PC-3 (cell line): Measurements from ENCODE around the gene LRBA. TPM values are rescaled to one million over a fixed set of nuclear protein-coding genes. Genes with fewer than 3 reads are reported as not detected.
A peak's percentile ranks its signal among the peaks of the same experiment; 100 is the strongest.

ENCODE experiments used
- ATAC-seq: fragments of 200-7000 bp; cut with Tn5 transposase; 2 replicates; pipeline ENCODE4 v1.9.1; 2020; ENCODE audit warnings: mild to moderate bottlenecking, moderate library complexity
- BruUV-seq: library from RNA; stranded (reverse); fragments of 400-500 nt; replicated peaks from 2 replicates; lab custom pipeline; 2021; lab: Mats Ljungman, UMichigan
- CTCF ChIA-PET: fragments of 300-600 bp; sonication (Branson Sonifier 250); formaldehyde crosslinking; loops from one replicate; lab custom pipeline; 2022; ENCODE audit warnings: antibody characterized with exemption; lab: Charles Lee
- POLR2A ChIA-PET: fragments of 300-600 bp; sonication (Branson Sonifier 250); formaldehyde crosslinking; loops from one replicate; lab custom pipeline; 2022; ENCODE audit warnings: antibody characterized with exemption; ENCODE audit not compliant: unreplicated experiment; lab: Charles Lee
- DNase-seq: peaks from one replicate; pipeline ENCODE4 v3.0.0-alpha.2; 2015
- H2AFZ ChIP-seq: fragments of 300-600 bp; sonication (generic); 2 replicates; pipeline ENCODE4 v1.6.0; 2016; ENCODE audit warnings: antibody characterized with exemption, low read length
- H3F3A ChIP-seq: fragments of 300-600 bp; sonication (generic); one replicate; pipeline ENCODE4 v1.6.0; 2017; ENCODE audit warnings: antibody characterized with exemption, low read length, control low read depth, mild to moderate bottlenecking; ENCODE audit not compliant: unreplicated experiment
- H3K27ac ChIP-seq: fragments of 300-600 bp; sonication (generic); 2 replicates; pipeline ENCODE4 v1.5.1; 2016; ENCODE audit warnings: mild to moderate bottlenecking, low read length
- H3K27me3 ChIP-seq: fragments of 300-600 bp; sonication (generic); 2 replicates; pipeline ENCODE4 v1.6.1; 2016; ENCODE audit warnings: low read length, mixed read lengths
- H3K36me3 ChIP-seq: fragments of 300-600 bp; sonication (generic); 2 replicates; pipeline ENCODE4 v1.6.1; 2016; ENCODE audit warnings: low read depth, mixed run types, low read length, mixed read lengths
- H3K4me1 ChIP-seq: fragments of 300-600 bp; sonication (generic); 2 replicates; pipeline ENCODE4 v1.5.1; 2016; ENCODE audit warnings: low read length; ENCODE audit not compliant: insufficient read depth
- H3K4me2 ChIP-seq: fragments of 300-600 bp; sonication (generic); 2 replicates; pipeline ENCODE4 v1.6.0; 2016; ENCODE audit warnings: low read length
- H3K4me3 ChIP-seq: fragments of 300-600 bp; sonication (generic); 2 replicates; pipeline ENCODE4 v1.5.1; 2016; ENCODE audit warnings: mild to moderate bottlenecking, low read length, mixed read lengths
- H3K79me2 ChIP-seq: fragments of 300-600 bp; sonication (generic); 2 replicates; pipeline ENCODE4 v1.6.1; 2017; ENCODE audit warnings: low read length, mixed read lengths
- H3K9ac ChIP-seq: fragments of 300-600 bp; sonication (generic); 2 replicates; pipeline ENCODE4 v1.6.0; 2016; ENCODE audit warnings: mild to moderate bottlenecking, low read length
- H3K9me2 ChIP-seq: fragments of 300-600 bp; sonication (generic); replicated peaks from 2 replicates; pipeline ENCODE4 v1.6.1; 2016; ENCODE audit warnings: mixed run types, low read length, mixed read lengths
- H3K9me3 ChIP-seq: fragments of 300-600 bp; sonication (generic); 2 replicates; pipeline ENCODE4 v1.6.1; 2016; ENCODE audit warnings: low read length, mixed read lengths
- H4K20me1 ChIP-seq: fragments of 300-600 bp; sonication (generic); 2 replicates; pipeline ENCODE4 v1.6.1; 2016; ENCODE audit warnings: low read length, mixed read lengths
- CTCF ChIP-seq: fragments of 300-600 bp; sonication (generic); conservative IDR thresholded peaks from 2 replicates; pipeline ENCODE4 v1.5.1; 2017; ENCODE audit warnings: antibody characterized with exemption, low read depth, mild to moderate bottlenecking, low read length
- EZH2 ChIP-seq: fragments of 300-600 bp; sonication (generic); IDR thresholded peaks from one replicate; pipeline ENCODE4 v1.6.1; 2017; ENCODE audit warnings: antibody characterized with exemption, mild to moderate bottlenecking, low read length; ENCODE audit not compliant: unreplicated experiment
- EZH2phosphoT487 ChIP-seq: fragments of 300-600 bp; sonication (generic); IDR thresholded peaks from 2 replicates; pipeline ENCODE4 v1.6.1; 2018; ENCODE audit warnings: mild to moderate bottlenecking, antibody characterized with exemption, low read length, borderline replicate concordance
- intact Hi-C: fragments of 100-400 bp; cut with micrococcal nuclease; formaldehyde crosslinking; loops from 2 replicates; pipeline ENCODE4 v1.9.0; 2023
- total RNA-seq: library from RNA; depleted of rRNA; stranded (reverse); fragments of >200 nt; gene quantifications from 2 replicates; pipeline ENCODE4 v1.2.3, GENCODE V29; 2014

The LRBA gene
- total RNA-seq, 1 experiment from 2014 or later = 40.8 TPM

GRCh38 chr4:150574678-150575077 lies 440.4 kb downstream of the LRBA start:
- Histone ChIP-seq H3K27me3 (no peaks in the 10 kb centered on the region), H3K4me3 (no peak overlapping the region), H3K4me1 (peaks cover 13% of the 10 kb centered on the region; the same call in 1 of the 2 replicates), H4K20me1 (no peaks in the 10 kb centered on the region), H3K79me2 (no peaks in the 10 kb centered on the region), H3K9me3 (no peaks in the 10 kb centered on the region), H3K36me3 (no peaks in the 10 kb centered on the region), H3K9me2 (no peaks in the 10 kb centered on the region), H2AFZ (no peak overlapping the region), H3F3A (no peaks in the 10 kb centered on the region), H3K27ac (no peak overlapping the region), H3K4me2 (no peak overlapping the region), H3K9ac (no peak overlapping the region)
- intact Hi-C loops = no loop called here
- DNase-seq = no peak
- CTCF ChIA-PET = no interaction called here
- no TSS peak for BruUV-seq
- no peak for ATAC-seq
- POLR2A ChIA-PET = no interaction called here
- TF ChIP-seq CTCF (no peak), EZH2 (no peak), EZH2phosphoT487 (no peak)

GRCh38 chr4:150573534-150573933 lies 441.6 kb downstream of the LRBA start:
- Histone ChIP-seq H3K9me3 (no peaks in the 10 kb centered on the region), H3K9me2 (no peaks in the 10 kb centered on the region), H3K27ac (no peak overlapping the region), H3K9ac (no peak overlapping the region), H3K4me3 (no peak overlapping the region), H2AFZ (no peak overlapping the region), H4K20me1 (no peaks in the 10 kb centered on the region), H3K4me2 (no peak overlapping the region), H3K4me1 (peaks cover 13% of the 10 kb centered on the region; the same call in 1 of the 2 replicates), H3F3A (no peaks in the 10 kb centered on the region), H3K36me3 (no peaks in the 10 kb centered on the region), H3K27me3 (no peaks in the 10 kb centered on the region), H3K79me2 (no peaks in the 10 kb centered on the region)
- ChIA-PET POLR2A (no interaction called here), CTCF (no interaction called here)
- BruUV-seq = no TSS peak
- intact Hi-C loops = no loop called here
- ATAC-seq = peak; percentile 84
- peak; percentile 42 for DNase-seq
- TF ChIP-seq EZH2phosphoT487 (no peak), EZH2 (no peak), CTCF (no peak)

GRCh38 chr4:150572704-150573504 lies 442.2 kb downstream of the LRBA start:
- CTCF ChIA-PET = no interaction called here
- POLR2A ChIA-PET = no interaction called here
- no peak; the same call in 1 of the 2 replicates for ATAC-seq

More at GRCh38 chr4:150572704-150573504, 442.2 kb downstream of the LRBA start:
- H3K4me2 ChIP-seq = no peak overlapping the region
- intact Hi-C loops = no loop called here
- BruUV-seq = TSS peak; percentile 63
- H3K27me3 ChIP-seq = no peaks in the 10 kb centered on the region
- H4K20me1 ChIP-seq = no peaks in the 10 kb centered on the region
- no peak overlapping the region for H2AFZ ChIP-seq
- no peak for DNase-seq
- no peak overlapping the region for H3K4me3 ChIP-seq
- H3K9me3 ChIP-seq = no peaks in the 10 kb centered on the region
- H3K27ac ChIP-seq = no peak overlapping the region
- no peak for TF ChIP-seq EZH2phosphoT487
- TF ChIP-seq EZH2 = no peak
- TF ChIP-seq CTCF = no peak
- no peak overlapping the region for H3K9ac ChIP-seq
- no peaks in the 10 kb centered on the region for H3K79me2 ChIP-seq
- H3K4me1 ChIP-seq = peaks cover 13% of the 10 kb centered on the region; the same call in 1 of the 2 replicates
- H3F3A ChIP-seq = no peaks in the 10 kb centered on the region
- H3K36me3 ChIP-seq = no peaks in the 10 kb centered on the region
- H3K9me2 ChIP-seq = no peaks in the 10 kb centered on the region
